HCT116 (cell line): Measurements from ENCODE around the gene FAT1. TPM values are rescaled to one million over a fixed set of nuclear protein-coding genes. Genes with fewer than 3 reads are reported as not detected.

ENCODE experiments used
- ATAC-seq: fragments of 200-7000 bp; cut with Tn5 transposase; 2 replicates; pipeline ENCODE4 v1.9.1; 2020; ENCODE audit warnings: mild to moderate bottlenecking, moderate library complexity
- BruUV-seq: library from RNA; stranded (reverse); fragments of 400-500 nt; replicated peaks from 2 replicates; lab custom pipeline; 2021; lab: Mats Ljungman, UMichigan
- CTCF ChIA-PET: fragments of 300-600 bp; sonication (Branson Sonifier 250); formaldehyde crosslinking; loops from one replicate; lab custom pipeline; 2021; ENCODE audit warnings: antibody characterized with exemption; lab: Charles Lee
- POLR2A ChIA-PET: fragments of 300-600, 350-600 bp; sonication (Branson Sonifier 250); formaldehyde crosslinking; loops from one replicate; lab custom pipeline; 2021; ENCODE audit warnings: antibody characterized with exemption; lab: Charles Lee
- RAD21 ChIA-PET, 2 experiments: fragments of 300-600 bp; sonication (Branson Sonifier 250); formaldehyde crosslinking; loops; one replicate each; lab custom pipeline; 2023; ENCODE audit warnings: low total read pairs in 2 of 2; ENCODE audit not compliant: uncharacterized antibody in 2 of 2, unreplicated experiment in 2 of 2, low non-redundant PET in 1 of 2; lab: Charles Lee
- DNase-seq: peaks from one replicate; pipeline ENCODE4 v3.0.0-alpha.2; 2010; ENCODE audit warnings: low read depth, low spot score
- H2AFZ ChIP-seq: fragments of 200-600 bp; shearing (Covaris generic), sonication (generic); 2 replicates; pipeline ENCODE4 v1.6.1; 2017; ENCODE audit warnings: low read depth, mixed run types, mixed read lengths, antibody characterized with exemption, low read length; ENCODE audit not compliant: poor library complexity, severe bottlenecking
- H3K27ac ChIP-seq: 2 replicates; pipeline ENCODE4 v1.5.1; 2012; ENCODE audit warnings: low read depth, low read length
- H3K27me3 ChIP-seq: fragments of 200-600 bp; sonication (generic); 2 replicates; pipeline ENCODE4 v1.6.1; 2016; ENCODE audit warnings: mixed run types, low read length, mixed read lengths; ENCODE audit not compliant: insufficient read depth
- H3K36me3 ChIP-seq, 2 experiments: fragments of 200-500 bp in 1 of 2; fragments of 200-600 bp in 1 of 2; sonication (Bioruptor generic) in 1 of 2; sonication (generic) in 1 of 2; 2 replicates each; pipeline versions ENCODE4 v1.5.1 to v1.6.1; 2014 to 2016; ENCODE audit warnings: low read length in 2 of 2, inconsistent platforms in 1 of 2, mixed read lengths in 1 of 2, mixed run types in 1 of 2; ENCODE audit not compliant: insufficient read depth in 2 of 2, control insufficient read depth in 1 of 2
- H3K4me1 ChIP-seq, 2 experiments: fragments of 200-600 bp in 1 of 2; sonication (generic) in 1 of 2; 2 replicates each; pipeline versions ENCODE4 v1.5.1 to v1.6.1; 2012 to 2017; ENCODE audit warnings: low read length in 2 of 2, inconsistent platforms in 1 of 2, mild to moderate bottlenecking in 1 of 2, mixed read lengths in 1 of 2, mixed run types in 1 of 2, moderate library complexity in 1 of 2; ENCODE audit not compliant: insufficient read depth in 2 of 2, control insufficient read depth in 1 of 2
- H3K4me2 ChIP-seq: fragments of 200-600 bp; sonication (generic); 2 replicates; pipeline ENCODE4 v1.6.1; 2017; ENCODE audit warnings: mixed run types, low read length, mixed read lengths
- H3K4me3 ChIP-seq, 2 experiments: fragments of 200-600 bp in 1 of 2; sonication (generic) in 1 of 2; replicated peaks in 1 of 2; 2 replicates each; pipeline ENCODE4 v1.5.1; 2011 to 2016; ENCODE audit warnings: low read length in 2 of 2, control low read depth in 1 of 2, low read depth in 1 of 2, mild to moderate bottlenecking in 1 of 2, mixed read lengths in 1 of 2, mixed run types in 1 of 2
- H3K79me2 ChIP-seq: fragments of 200-600 bp; sonication (generic); 2 replicates; pipeline ENCODE4 v1.6.1; 2017; ENCODE audit warnings: mild to moderate bottlenecking, mixed run types, low read length, moderate library complexity, mixed read lengths; ENCODE audit not compliant: insufficient read depth
- H3K9ac ChIP-seq: fragments of 200-600 bp; sonication (generic); 2 replicates; pipeline ENCODE4 v1.6.1; 2016; ENCODE audit warnings: low read length, mixed read lengths
- H3K9me2 ChIP-seq: fragments of 200-600 bp; sonication (generic), shearing (Covaris generic); 2 replicates; pipeline ENCODE4 v1.6.1; 2017; ENCODE audit warnings: mixed run types, mild to moderate bottlenecking, moderate library complexity; ENCODE audit not compliant: insufficient read depth
- H3K9me3 ChIP-seq, 2 experiments: fragments of 200-500 bp in 1 of 2; fragments of 200-600 bp in 1 of 2; sonication (Bioruptor generic) in 1 of 2; sonication (generic) in 1 of 2; 2 replicates each; pipeline ENCODE4 v1.6.1; 2014 to 2017; ENCODE audit warnings: low read length in 2 of 2, mixed read lengths in 2 of 2, inconsistent platforms in 1 of 2, low read depth in 1 of 2, mild to moderate bottlenecking in 1 of 2, mixed run types in 1 of 2, moderate library complexity in 1 of 2; ENCODE audit not compliant: control insufficient read depth in 1 of 2, insufficient read depth in 1 of 2
- H4K20me1 ChIP-seq: fragments of 200-600 bp; sonication (generic), shearing (Covaris generic); 2 replicates; pipeline ENCODE4 v1.6.1; 2017; ENCODE audit warnings: mixed run types, mild to moderate bottlenecking, moderate library complexity; ENCODE audit not compliant: insufficient read depth
- ATF3 ChIP-seq: IDR thresholded peaks from 2 replicates; pipeline ENCODE4 v1.6.1; 2012
- CEBPB ChIP-seq: IDR thresholded peaks from 2 replicates; pipeline ENCODE4 v1.6.1; 2012; ENCODE audit warnings: low read depth
- EGR1 ChIP-seq: IDR thresholded peaks from 2 replicates; pipeline ENCODE4 v1.6.1; 2012; ENCODE audit warnings: low read depth
- ELF1 ChIP-seq: IDR thresholded peaks from 2 replicates; pipeline ENCODE4 v1.6.1; 2012; ENCODE audit warnings: low read depth, borderline replicate concordance
- EZH2 ChIP-seq: fragments of 200-600 bp; sonication (generic); IDR thresholded peaks from 2 replicates; pipeline ENCODE4 v1.6.1; 2017; ENCODE audit warnings: antibody characterized with exemption, mixed run types
- MAX ChIP-seq: IDR thresholded peaks from 2 replicates; pipeline ENCODE4 v1.6.1; 2012
- POLR2A ChIP-seq: IDR thresholded peaks from 2 replicates; pipeline ENCODE4 v1.7.0; 2011; ENCODE audit warnings: borderline replicate concordance; ENCODE audit not compliant: insufficient read depth, insufficient read length; ENCODE audit errors: extremely low read depth
- RAD21 ChIP-seq: IDR thresholded peaks from 2 replicates; pipeline ENCODE4 v1.6.1; 2012; ENCODE audit warnings: low read depth, mild to moderate bottlenecking
- REST ChIP-seq: IDR thresholded peaks from 2 replicates; pipeline ENCODE4 v1.6.1; 2012; ENCODE audit warnings: low read depth
- SP1 ChIP-seq: IDR thresholded peaks from 2 replicates; pipeline ENCODE4 v1.6.1; 2012; ENCODE audit warnings: low read depth
- TCF7L2 ChIP-seq: IDR thresholded peaks from 2 replicates; pipeline ENCODE4 v1.7.0; 2011; ENCODE audit warnings: borderline replicate concordance, inconsistent platforms; ENCODE audit not compliant: insufficient read depth, insufficient read length; ENCODE audit errors: extremely low read depth
- ZNF274 ChIP-seq: fragments of 200-500 bp; sonication (Bioruptor generic); IDR thresholded peaks from 2 replicates; pipeline ENCODE4 v1.6.1; 2014; ENCODE audit warnings: mild to moderate bottlenecking, low read depth, low read length, inconsistent platforms
- intact Hi-C: fragments of 100-400 bp; cut with micrococcal nuclease; formaldehyde crosslinking; loops from 2 replicates; pipeline ENCODE4 v1.10.0; 2022
- total RNA-seq: library from RNA; stranded (reverse); gene quantifications from one replicate; pipeline ENCODE4 v1.2.1, GENCODE V29; 2021; ENCODE audit not compliant: unreplicated experiment
- TF ChIP-seq, protein P1 (sequence below): IDR thresholded peaks from 2 replicates; pipeline ENCODE4 v1.6.1; 2011; ENCODE audit warnings: mild to moderate bottlenecking, low read length, moderate library complexity; ENCODE audit not compliant: insufficient replicate concordance; ENCODE audit errors: extremely low read depth

FAT1 gene
- total RNA-seq, 1 experiment from 2014 or later, result 676 TPM

DNA sequence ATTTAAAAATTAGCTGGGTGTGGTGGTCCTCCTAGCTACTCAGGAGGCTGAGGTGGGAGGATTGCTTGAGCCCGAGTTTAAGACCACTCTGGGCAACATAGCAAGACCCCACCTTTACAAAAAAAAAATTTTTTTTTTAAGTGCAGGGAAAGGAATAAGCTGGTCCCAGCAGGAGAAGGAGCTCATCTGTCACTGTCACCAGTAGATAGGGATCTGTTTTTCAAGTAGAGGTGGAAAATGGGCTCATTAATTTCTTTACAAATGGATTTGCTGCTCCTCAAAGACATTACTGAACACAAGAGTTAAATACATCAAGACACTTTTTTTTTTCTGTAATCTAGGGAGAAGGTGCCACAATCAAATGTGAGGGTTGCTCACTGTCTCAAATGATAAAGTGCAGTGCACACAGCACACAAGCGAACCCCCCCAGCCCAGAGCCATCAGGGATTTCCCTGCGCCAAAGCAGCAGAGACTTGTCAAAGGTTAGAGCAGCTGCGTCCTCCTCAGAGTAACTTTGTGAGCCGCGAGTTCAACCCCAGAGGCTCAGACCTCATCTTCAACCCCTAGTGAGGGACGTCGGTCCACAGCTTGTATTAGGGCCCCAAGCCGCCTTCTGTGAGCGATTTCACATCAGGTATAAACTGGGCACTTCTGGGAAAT, 154.0 kb downstream of the FAT1 start:
- H3K79me2 ChIP-seq, result no peaks in the 10 kb centered on the region
- H3K36me3 ChIP-seq, result no peaks in the 10 kb centered on the region
- ChIA-PET RAD21 (interaction anchor here in 1 of 2 experiments (0.5 kb wide), 1 partner anchor 14 kb away, joined by 3 read pairs; no protein-coding TSS in a partner anchor), CTCF (no interaction called here), POLR2A (no interaction called here)
- no TSS peak for BruUV-seq
- H3K9me2 ChIP-seq, result no peaks in the 10 kb centered on the region
- no peaks in the 10 kb centered on the region for H3K9me3 ChIP-seq
- H3K4me3 ChIP-seq, result no peak overlapping the region
- no peak overlapping the region for H3K4me2 ChIP-seq
- no peaks in the 10 kb centered on the region for H3K27me3 ChIP-seq
- DNase-seq (no peak), ATAC-seq (no peak)
- H3K27ac ChIP-seq, result no peak overlapping the region
- H3K9ac ChIP-seq, result no peak overlapping the region
- intact Hi-C loops, result no loop called here
- no peak overlapping the region for H2AFZ ChIP-seq
- H4K20me1 ChIP-seq, result no peaks in the 10 kb centered on the region
- no peaks in the 10 kb centered on the region for H3K4me1 ChIP-seq
- no peak for TF ChIP-seq EZH2
- no peak for TF ChIP-seq CEBPB
- TF ChIP-seq TCF7L2, result no peak
- no peak for TF ChIP-seq EGR1
- TF ChIP-seq ZNF274, result no peak
- no peak for TF ChIP-seq ELF1
- no peak for TF ChIP-seq ATF3

DNA sequence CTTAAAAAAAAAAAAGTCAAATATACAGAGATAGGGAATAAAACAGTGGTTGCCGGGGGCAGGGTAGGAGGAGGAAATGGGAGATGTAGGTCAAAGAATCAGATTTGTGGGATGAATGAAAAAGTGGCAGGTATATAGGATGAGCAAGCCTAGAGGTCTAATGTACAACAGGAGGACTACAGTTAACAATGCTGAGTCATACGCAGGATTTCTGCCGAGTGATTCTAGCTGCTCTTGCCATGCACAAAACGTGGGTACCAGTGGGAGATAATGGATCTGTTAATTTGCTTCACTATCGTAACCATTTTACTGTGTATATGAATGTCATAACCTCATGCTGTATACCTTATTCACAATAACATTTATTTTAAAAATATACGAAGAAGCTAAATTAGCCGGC, 157.6 kb downstream of the FAT1 start:
- ChIA-PET POLR2A (no interaction called here), RAD21 (no interaction called here), CTCF (no interaction called here)
- no peak overlapping the region for H3K27ac ChIP-seq
- no peak overlapping the region for H3K4me3 ChIP-seq
- DNase-seq (no peak), ATAC-seq (no peak)
- H3K9me3 ChIP-seq, result no peaks in the 10 kb centered on the region
- no peaks in the 10 kb centered on the region for H3K79me2 ChIP-seq
- no peaks in the 10 kb centered on the region for H3K36me3 ChIP-seq
- H3K9ac ChIP-seq, result no peak overlapping the region
- H2AFZ ChIP-seq, result no peak overlapping the region
- intact Hi-C loops, result no loop called here
- no peaks in the 10 kb centered on the region for H3K4me1 ChIP-seq
- no peak overlapping the region for H3K4me2 ChIP-seq
- H3K27me3 ChIP-seq, result no peaks in the 10 kb centered on the region
- no peaks in the 10 kb centered on the region for H4K20me1 ChIP-seq
- no TSS peak for BruUV-seq
- no peaks in the 10 kb centered on the region for H3K9me2 ChIP-seq
- no peak for TF ChIP-seq REST
- TF ChIP-seq ATF3, result no peak
- TF ChIP-seq MAX, result no peak
- TF ChIP-seq RAD21, result no peak
- TF ChIP-seq, protein P1, sequence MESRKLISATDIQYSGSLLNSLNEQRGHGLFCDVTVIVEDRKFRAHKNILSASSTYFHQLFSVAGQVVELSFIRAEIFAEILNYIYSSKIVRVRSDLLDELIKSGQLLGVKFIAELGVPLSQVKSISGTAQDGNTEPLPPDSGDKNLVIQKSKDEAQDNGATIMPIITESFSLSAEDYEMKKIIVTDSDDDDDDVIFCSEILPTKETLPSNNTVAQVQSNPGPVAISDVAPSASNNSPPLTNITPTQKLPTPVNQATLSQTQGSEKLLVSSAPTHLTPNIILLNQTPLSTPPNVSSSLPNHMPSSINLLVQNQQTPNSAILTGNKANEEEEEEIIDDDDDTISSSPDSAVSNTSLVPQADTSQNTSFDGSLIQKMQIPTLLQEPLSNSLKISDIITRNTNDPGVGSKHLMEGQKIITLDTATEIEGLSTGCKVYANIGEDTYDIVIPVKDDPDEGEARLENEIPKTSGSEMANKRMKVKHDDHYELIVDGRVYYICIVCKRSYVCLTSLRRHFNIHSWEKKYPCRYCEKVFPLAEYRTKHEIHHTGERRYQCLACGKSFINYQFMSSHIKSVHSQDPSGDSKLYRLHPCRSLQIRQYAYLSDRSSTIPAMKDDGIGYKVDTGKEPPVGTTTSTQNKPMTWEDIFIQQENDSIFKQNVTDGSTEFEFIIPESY, result no peak
- no peak for TF ChIP-seq POLR2A
- no peak for TF ChIP-seq CEBPB
- no peak for TF ChIP-seq EZH2
- no peak for TF ChIP-seq EGR1
- no peak for TF ChIP-seq SP1
- no peak for TF ChIP-seq ZNF274
